Keratinocyte (primary cell): ENCODE measurements around the gene LRIG2. TPM values are rescaled to one million over a fixed set of nuclear protein-coding genes. Genes with fewer than 3 reads are reported as not detected.
"Not testable (repeated sequence)": the region's sequence is repeated elsewhere in the genome, so short reads cannot be mapped to it uniquely, and the experiment has no call there.

Experiments
- DNase-seq: peaks from one replicate; pipeline ENCODE4 v3.0.0-alpha.2; 2011; ENCODE audit warnings: low read depth, missing footprints, low spot score
- FAIRE-seq: peaks from 2 replicates; lab custom pipeline; 2011; peaks lifted over from hg19 to GRCh38; lab: Jason Lieb, UNC
- H2AFZ ChIP-seq: 2 replicates; pipeline ENCODE4 v1.6.0; 2012; ENCODE audit warnings: low read length, control low read depth, inconsistent platforms; ENCODE audit not compliant: control insufficient read depth
- H3K27ac ChIP-seq: 2 replicates; pipeline ENCODE4 v1.5.1; 2011; ENCODE audit warnings: low read length; ENCODE audit not compliant: control insufficient read depth, insufficient read depth
- H3K27me3 ChIP-seq: 3 replicates; pipeline ENCODE4 v1.6.0; 2011; ENCODE audit warnings: low read length; ENCODE audit not compliant: control insufficient read depth, insufficient read depth; ENCODE audit errors: extremely low read depth
- H3K36me3 ChIP-seq, 2 experiments: 2 replicates in 1 of 2; 3 replicates in 1 of 2; pipeline ENCODE4 v1.5.1; 2011; ENCODE audit warnings: low read length in 2 of 2, mild to moderate bottlenecking in 1 of 2; ENCODE audit not compliant: control insufficient read depth in 2 of 2, insufficient read depth in 2 of 2; ENCODE audit errors: extremely low read depth in 1 of 2
- H3K4me1 ChIP-seq: 3 replicates; pipeline ENCODE4 v1.5.1; 2011; ENCODE audit warnings: low read length; ENCODE audit not compliant: control insufficient read depth, insufficient read depth; ENCODE audit errors: extremely low read depth
- H3K4me2 ChIP-seq: 3 replicates; pipeline ENCODE4 v1.6.0; 2011; ENCODE audit warnings: low read depth, low read length; ENCODE audit not compliant: control insufficient read depth, insufficient read depth; ENCODE audit errors: extremely low read depth
- H3K4me3 ChIP-seq, 3 experiments: fragments of 200-600 bp in 1 of 3; sonication (generic) in 1 of 3; 2 replicates in 2 of 3; 3 replicates in 1 of 3; pipeline ENCODE4 v1.5.1; 2011 to 2016; ENCODE audit warnings: low read length in 3 of 3, mild to moderate bottlenecking in 3 of 3, control low read depth in 2 of 3, inconsistent platforms in 1 of 3, low read depth in 1 of 3, mixed read lengths in 1 of 3, mixed run types in 1 of 3, moderate library complexity in 1 of 3; ENCODE audit not compliant: control insufficient read depth in 2 of 3, insufficient read depth in 2 of 3; ENCODE audit errors: extremely low read depth in 1 of 3
- H3K79me2 ChIP-seq: 2 replicates; pipeline ENCODE4 v1.6.0; 2012; ENCODE audit warnings: low read length; ENCODE audit not compliant: control insufficient read depth, insufficient read depth
- H3K9ac ChIP-seq: 3 replicates; pipeline ENCODE4 v1.6.0; 2011; ENCODE audit warnings: low read length; ENCODE audit not compliant: control insufficient read depth, insufficient read depth; ENCODE audit errors: extremely low read depth
- H3K9me1 ChIP-seq: 3 replicates; pipeline ENCODE4 v1.6.0; 2011; ENCODE audit warnings: low read length; ENCODE audit not compliant: control insufficient read depth, insufficient read depth; ENCODE audit errors: extremely low read depth
- H3K9me3 ChIP-seq: 2 replicates; pipeline ENCODE4 v1.5.1; 2012; ENCODE audit warnings: low read depth, low read length; ENCODE audit not compliant: control insufficient read depth
- H4K20me1 ChIP-seq: 3 replicates; pipeline ENCODE4 v1.6.0; 2011; ENCODE audit warnings: low read length; ENCODE audit not compliant: control insufficient read depth, insufficient read depth; ENCODE audit errors: extremely low read depth
- EZH2 ChIP-seq: IDR thresholded peaks from one replicate; pipeline ENCODE4 v1.6.1; 2012; ENCODE audit warnings: inconsistent platforms, mild to moderate bottlenecking, low read length, moderate library complexity
- dilution Hi-C: fragments of 300-500 bp; cut with MboI; formaldehyde crosslinking; loops from one replicate; pipeline ENCODE4 v1.7.0; 2020; ENCODE audit warnings: low sequenced_read_pairs; ENCODE audit not compliant: extremely low pct_ligation_motif_present
- polyA plus RNA-seq, 5 experiments: library from polyadenylated mRNA; depleted of rRNA in 3 of 5; stranded (reverse) in 3 of 5; stranded (forward) in 1 of 5; unstranded in 1 of 5; fragments of >200 nt; gene quantifications; 1 replicate in 1 of 5; 2 replicates in 3 of 5; 3 replicates in 1 of 5; pipeline versions ENCODE4 v1.2.1 to v1.2.3, GENCODE V29; 2011 to 2012; ENCODE audit warnings: missing spikeins in 2 of 5, low read depth in 1 of 5, low replicate concordance in 1 of 5
- TF ChIP-seq, protein P1 (sequence below), 3 experiments: IDR thresholded peaks in 1 of 3; conservative IDR thresholded peaks in 1 of 3; optimal IDR thresholded peaks in 1 of 3; 2 replicates in 2 of 3; 3 replicates in 1 of 3; pipeline versions ENCODE3 to v1.5.1; 2011; ENCODE audit warnings: low read length in 3 of 3, mild to moderate bottlenecking in 3 of 3, moderate library complexity in 2 of 3, control low read depth in 1 of 3, inconsistent platforms in 1 of 3; ENCODE audit not compliant: insufficient read depth in 2 of 3; ENCODE audit errors: extremely low read depth in 1 of 3

The LRIG2 gene
- polyA plus RNA-seq, 1 donor (not counting 4 experiments of a cell fraction or from before 2014, with no cell fraction given), result 12.5 TPM

DNA sequence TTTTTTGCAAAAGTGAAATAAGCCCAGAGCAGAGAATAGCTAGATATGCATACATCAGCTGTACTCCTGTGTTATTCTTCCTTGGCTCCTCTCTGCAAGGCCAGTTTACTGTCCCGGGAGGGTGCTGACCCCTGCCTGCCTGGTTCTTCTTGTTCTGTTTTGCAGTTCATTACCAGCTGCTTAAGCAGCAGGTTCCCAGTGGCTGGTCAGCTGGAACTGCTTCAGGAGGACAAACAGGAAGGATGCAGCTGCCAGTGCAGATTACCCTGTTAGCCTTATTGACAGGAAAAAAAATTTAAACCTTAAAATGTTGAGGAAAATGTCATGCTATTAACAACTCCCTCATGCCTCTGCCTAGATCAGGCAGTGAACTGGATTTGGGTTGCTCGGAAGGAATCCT is 16.0 kb upstream of the LRIG2 start:
- Histone ChIP-seq H3K4me2 (no peak overlapping the region), H4K20me1 (no peaks in the 10 kb centered on the region), H3K36me3 (no peaks in the 10 kb centered on the region), H3K4me3 (no peak overlapping the region), H3K27ac (no peak overlapping the region), H2AFZ (no peak overlapping the region), H3K9ac (no peak overlapping the region), H3K9me3 (no peaks in the 10 kb centered on the region), H3K4me1 (no peaks in the 10 kb centered on the region), H3K9me1 (no peaks in the 10 kb centered on the region), H3K27me3 (no peaks in the 10 kb centered on the region), H3K79me2 (no peaks in the 10 kb centered on the region)
- FAIRE-seq (no peak), DNase-seq (no peak)
- dilution Hi-C loops, result no loop called here
- TF ChIP-seq, protein P1, sequence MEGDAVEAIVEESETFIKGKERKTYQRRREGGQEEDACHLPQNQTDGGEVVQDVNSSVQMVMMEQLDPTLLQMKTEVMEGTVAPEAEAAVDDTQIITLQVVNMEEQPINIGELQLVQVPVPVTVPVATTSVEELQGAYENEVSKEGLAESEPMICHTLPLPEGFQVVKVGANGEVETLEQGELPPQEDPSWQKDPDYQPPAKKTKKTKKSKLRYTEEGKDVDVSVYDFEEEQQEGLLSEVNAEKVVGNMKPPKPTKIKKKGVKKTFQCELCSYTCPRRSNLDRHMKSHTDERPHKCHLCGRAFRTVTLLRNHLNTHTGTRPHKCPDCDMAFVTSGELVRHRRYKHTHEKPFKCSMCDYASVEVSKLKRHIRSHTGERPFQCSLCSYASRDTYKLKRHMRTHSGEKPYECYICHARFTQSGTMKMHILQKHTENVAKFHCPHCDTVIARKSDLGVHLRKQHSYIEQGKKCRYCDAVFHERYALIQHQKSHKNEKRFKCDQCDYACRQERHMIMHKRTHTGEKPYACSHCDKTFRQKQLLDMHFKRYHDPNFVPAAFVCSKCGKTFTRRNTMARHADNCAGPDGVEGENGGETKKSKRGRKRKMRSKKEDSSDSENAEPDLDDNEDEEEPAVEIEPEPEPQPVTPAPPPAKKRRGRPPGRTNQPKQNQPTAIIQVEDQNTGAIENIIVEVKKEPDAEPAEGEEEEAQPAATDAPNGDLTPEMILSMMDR (optimal IDR thresholded peaks at IDR 0.05 in 1 of 3, IDR thresholded peaks at IDR 0.05 in 1 of 3, conservative IDR thresholded peaks at IDR 0.05 in 1 of 3; ENCODE audit: extremely low read depth in 1 of 3, insufficient read depth in 2 of 3, low read length in 3 of 3), result no peak
- TF ChIP-seq EZH2, result no peak

DNA sequence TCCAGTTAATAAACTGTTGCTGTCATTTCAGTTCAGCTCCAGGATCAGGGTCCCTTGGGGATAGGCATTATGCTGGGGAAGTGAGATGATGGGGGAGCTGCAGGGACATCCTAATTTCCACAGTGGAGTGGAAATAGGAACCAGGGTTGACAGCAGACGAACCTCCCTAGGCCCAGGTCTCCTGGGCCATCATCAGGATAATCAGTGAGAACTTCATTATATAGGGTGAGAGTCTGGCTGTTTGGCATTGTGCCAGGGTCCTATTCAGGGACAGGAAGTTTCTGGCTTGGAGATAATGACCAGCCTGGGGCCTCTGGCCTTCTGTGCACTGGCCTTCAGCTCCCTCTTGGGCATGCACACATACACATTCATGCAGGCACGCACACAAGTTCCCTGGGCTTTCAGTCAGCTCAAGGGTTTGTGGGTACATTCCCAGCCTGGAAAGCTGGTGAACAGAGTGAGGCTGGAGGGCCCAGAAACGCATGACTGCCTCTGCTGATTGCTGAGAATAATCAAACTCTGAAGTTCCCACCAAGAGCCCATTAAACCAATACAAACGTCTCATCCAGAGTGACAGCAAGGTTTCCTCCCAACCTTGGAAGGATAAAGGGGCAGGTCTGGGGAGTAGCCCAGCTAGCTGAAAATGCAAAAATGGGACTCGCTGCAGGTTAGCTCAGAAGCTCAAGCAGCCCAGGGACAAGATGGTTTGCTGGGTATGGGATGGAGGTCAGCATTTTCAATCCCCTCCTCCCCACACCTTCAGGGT is 13.9 kb upstream of the LRIG2 start:
- no peak overlapping the region for H2AFZ ChIP-seq
- FAIRE-seq, result no peak
- dilution Hi-C loops, result no loop called here

DNA sequence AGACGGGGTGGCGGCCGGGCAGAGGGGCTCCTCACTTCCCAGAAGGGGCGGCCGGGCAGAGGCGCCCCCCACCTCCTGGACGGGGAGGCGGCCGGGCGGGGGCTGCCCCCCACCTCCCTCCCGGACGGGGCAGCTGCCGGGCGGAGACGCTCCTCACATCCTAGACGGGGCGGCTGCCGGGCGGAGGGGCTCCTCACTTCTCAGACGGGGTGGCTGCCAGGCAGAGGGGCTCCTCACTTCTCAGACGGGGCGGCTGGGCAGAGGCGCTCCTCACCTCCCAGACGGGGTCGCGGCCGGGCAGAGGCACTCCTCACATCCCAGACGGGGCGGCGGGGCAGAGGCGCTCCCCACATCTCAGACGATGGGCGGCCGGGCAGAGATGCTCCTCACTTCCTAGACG is 9.5 kb upstream of the LRIG2 start:
- H3K4me3 ChIP-seq, H3K4me2 ChIP-seq, H3K4me1 ChIP-seq, FAIRE-seq, H2AFZ ChIP-seq, H3K27ac ChIP-seq, H3K9me3 ChIP-seq, H3K9ac ChIP-seq, DNase-seq, dilution Hi-C loops, H3K9me1 ChIP-seq, H3K79me2 ChIP-seq, H3K36me3 ChIP-seq, H3K27me3 ChIP-seq, H4K20me1 ChIP-seq: not testable (repeated sequence)

More for the DNA sequence above, 13.9 kb upstream of the LRIG2 start:
- Histone ChIP-seq H4K20me1 (no peaks in the 10 kb centered on the region), H3K36me3 (no peaks in the 10 kb centered on the region), H3K27me3 (no peaks in the 10 kb centered on the region), H3K79me2 (no peaks in the 10 kb centered on the region), H3K27ac (no peak overlapping the region), H3K9me3 (no peaks in the 10 kb centered on the region), H3K9ac (no peak overlapping the region), H3K4me1 (no peaks in the 10 kb centered on the region), H3K9me1 (no peaks in the 10 kb centered on the region), H3K4me2 (no peak overlapping the region), H3K4me3 (no peak overlapping the region)
- TF ChIP-seq, protein P1 (optimal IDR thresholded peaks at IDR 0.05 in 1 of 3, IDR thresholded peaks at IDR 0.05 in 1 of 3, conservative IDR thresholded peaks at IDR 0.05 in 1 of 3; ENCODE audit: extremely low read depth in 1 of 3, insufficient read depth in 2 of 3, low read length in 3 of 3), result no peak
- TF ChIP-seq EZH2, result no peak
- no peak for DNase-seq
